Kidney epithelial cell (primary cell): ENCODE results near the gene ATP8B4. TPM values are rescaled to one million over a fixed set of nuclear protein-coding genes. Genes with fewer than 3 reads are reported as not detected.
"Not testable (repeated sequence)": the region's sequence is repeated elsewhere in the genome, so short reads cannot be mapped to it uniquely, and the experiment has no call there.

Experiments used
- DNase-seq: peaks from one replicate; pipeline ENCODE4 v3.0.0-alpha.2; 2010; ENCODE audit warnings: low read depth
- H3K27me3 ChIP-seq: 2 replicates; pipeline ENCODE4 v1.6.0; 2011; ENCODE audit warnings: low read length; ENCODE audit not compliant: control insufficient read depth, insufficient read depth
- H3K36me3 ChIP-seq: 2 replicates; pipeline ENCODE4 v1.5.1; 2011; ENCODE audit warnings: low read length; ENCODE audit not compliant: control insufficient read depth, insufficient read depth
- H3K4me3 ChIP-seq: 2 replicates; pipeline ENCODE4 v1.5.1; 2011; ENCODE audit warnings: low read depth, mild to moderate bottlenecking, control low read depth, low read length
- CTCF ChIP-seq: IDR thresholded peaks from 2 replicates; pipeline ENCODE4 v1.5.1; 2011; ENCODE audit warnings: mild to moderate bottlenecking, moderate library complexity, low read length, control low read depth, inconsistent platforms; ENCODE audit not compliant: insufficient read depth, poor library complexity, severe bottlenecking
- total RNA-seq: library from RNA; depleted of rRNA; stranded (reverse); fragments of >200 nt; gene quantifications from 2 replicates; pipeline ENCODE4 v1.2.3, GENCODE V29; 2015

The ATP8B4 gene
- total RNA-seq, 1 donor from 2014 or later = 0.25 TPM

GRCh38 chr15:49979705-49980382, 139.2 kb downstream of the ATP8B4 start:
- no peak for TF ChIP-seq CTCF
- DNase-seq = no peak
- H3K27me3 ChIP-seq = no peaks in the 10 kb centered on the region
- no peak overlapping the region for H3K4me3 ChIP-seq
- no peaks in the 10 kb centered on the region for H3K36me3 ChIP-seq

- no peak for TF ChIP-seq CTCF
- H3K36me3 ChIP-seq = no peaks in the 10 kb centered on the region
- DNase-seq = no peak
- H3K4me3 ChIP-seq = no peak overlapping the region
- no peaks in the 10 kb centered on the region for H3K27me3 ChIP-seq
These were observed 140.9 kb downstream of the ATP8B4 start for GRCh38 chr15:49978121-49978520.

GRCh38 chr15:49977306-49977705, 141.7 kb downstream of the ATP8B4 start:
- TF ChIP-seq CTCF = no peak
- Histone ChIP-seq H3K27me3 (no peaks in the 10 kb centered on the region), H3K4me3 (no peak overlapping the region), H3K36me3 (no peaks in the 10 kb centered on the region)
- no peak for DNase-seq

GRCh38 chr15:49964551-49964950, 154.5 kb downstream of the ATP8B4 start:
- no peak for TF ChIP-seq CTCF
- no peaks in the 10 kb centered on the region for H3K27me3 ChIP-seq
- no peaks in the 10 kb centered on the region for H3K36me3 ChIP-seq
- no peak for DNase-seq
- H3K4me3 ChIP-seq = no peak overlapping the region

- DNase-seq = no peak
- Histone ChIP-seq H3K4me3 (no peak overlapping the region), H3K27me3 (no peaks in the 10 kb centered on the region), H3K36me3 (no peaks in the 10 kb centered on the region)
- no peak for TF ChIP-seq CTCF
These were observed 155.0 kb downstream of the ATP8B4 start for GRCh38 chr15:49964061-49964460.

GRCh38 chr15:49963033-49963772, 155.8 kb downstream of the ATP8B4 start:
- not testable (repeated sequence) for DNase-seq, H3K4me3 ChIP-seq, H3K36me3 ChIP-seq, H3K27me3 ChIP-seq
